SK-N-SH treated with all-trans-retinoic acid at 6 μM for 48 hours (cell line): ENCODE results near the gene NLRP13.

Experiments used
- ATAC-seq: fragments of 200-7000 bp; cut with Tn5 transposase; 3 replicates; pipeline ENCODE4 v1.9.1; 2020; ENCODE audit warnings: mild to moderate bottlenecking, moderate library complexity
- ARNTL ChIP-seq: fragments of 450-650 bp; formaldehyde crosslinking; IDR thresholded peaks from 2 replicates; pipeline ENCODE4 v1.5.0; 2020; ENCODE audit warnings: low read depth, mild to moderate bottlenecking, moderate library complexity, borderline replicate concordance
- BACH2 ChIP-seq: fragments of 250-450 bp; sonication (Bioruptor Pico); IDR thresholded peaks from 2 replicates; pipeline ENCODE4 v1.9.0; 2021; ENCODE audit warnings: mild to moderate bottlenecking, borderline replicate concordance
- CSDC2 ChIP-seq: fragments of 250-450 bp; sonication (Bioruptor Pico); IDR thresholded peaks from 2 replicates; pipeline ENCODE4 v1.5.0; 2020; ENCODE audit warnings: mild to moderate bottlenecking, moderate library complexity
- GLIS3 ChIP-seq: fragments of 250-450 bp; sonication (Bioruptor Pico); IDR thresholded peaks from 2 replicates; pipeline ENCODE4 v1.5.0; 2020; ENCODE audit warnings: mild to moderate bottlenecking, moderate library complexity
- ISL1 ChIP-seq: fragments of 250-450 bp; sonication (Bioruptor Pico); IDR thresholded peaks from 2 replicates; pipeline ENCODE4 v2.1.2; 2022; ENCODE audit warnings: mild to moderate bottlenecking, moderate library complexity
- OSR1 ChIP-seq: fragments of 250-450 bp; sonication (Bioruptor Pico); IDR thresholded peaks from 2 replicates; pipeline ENCODE4 v1.8.0; 2022; ENCODE audit warnings: moderate library complexity, mild to moderate bottlenecking, inconsistent platforms
- POU6F1 ChIP-seq: fragments of 250-450 bp; sonication (Bioruptor Pico); IDR thresholded peaks from 2 replicates; pipeline ENCODE4 v1.8.0; 2021; ENCODE audit warnings: low read depth, mild to moderate bottlenecking, moderate library complexity, borderline replicate concordance
- PPARA ChIP-seq: fragments of 250-450 bp; sonication (Bioruptor Pico); IDR thresholded peaks from 2 replicates; pipeline ENCODE4 v1.5.0; 2020; ENCODE audit warnings: mild to moderate bottlenecking, borderline replicate concordance
- RARB ChIP-seq: fragments of 250-450 bp; sonication (Bioruptor Pico); IDR thresholded peaks from 2 replicates; pipeline ENCODE4 v1.8.0; 2021; ENCODE audit warnings: mild to moderate bottlenecking, moderate library complexity
- SNAI2 ChIP-seq: fragments of 250-450 bp; sonication (Bioruptor Pico); IDR thresholded peaks from 2 replicates; pipeline ENCODE4 v1.5.0; 2020; ENCODE audit warnings: mild to moderate bottlenecking, moderate library complexity
- TCF4 ChIP-seq: fragments of 250-450 bp; sonication (Bioruptor Pico); IDR thresholded peaks from 2 replicates; pipeline ENCODE4 v1.8.0; 2021; ENCODE audit warnings: mild to moderate bottlenecking, moderate library complexity, borderline replicate concordance
- TOX ChIP-seq: fragments of 250-450 bp; sonication (Bioruptor Pico); IDR thresholded peaks from 2 replicates; pipeline ENCODE4 v1.8.0; 2021; ENCODE audit warnings: mild to moderate bottlenecking, moderate library complexity, borderline replicate concordance
- TSHZ2 ChIP-seq: fragments of 250-450 bp; sonication (Bioruptor Pico); IDR thresholded peaks from 2 replicates; pipeline ENCODE4 v1.5.0; 2020; ENCODE audit warnings: mild to moderate bottlenecking, moderate library complexity
- ZC3H10 ChIP-seq: fragments of 250-450 bp; sonication (Bioruptor Pico); IDR thresholded peaks from 2 replicates; pipeline ENCODE4 v1.5.1; 2021; ENCODE audit warnings: mild to moderate bottlenecking, moderate library complexity
- ZFP3 ChIP-seq: fragments of 250-450 bp; sonication (Bioruptor Pico); IDR thresholded peaks from 2 replicates; pipeline ENCODE4 v1.5.0; 2020; ENCODE audit warnings: mild to moderate bottlenecking, moderate library complexity
- ZFP30 ChIP-seq: fragments of 450-650 bp; formaldehyde crosslinking; IDR thresholded peaks from 2 replicates; pipeline ENCODE4 v1.5.0; 2022; ENCODE audit warnings: mild to moderate bottlenecking, moderate library complexity
- ZNF565 ChIP-seq: fragments of 450-650 bp; formaldehyde crosslinking; conservative IDR thresholded peaks from 2 replicates; pipeline ENCODE4 v1.5.0; 2020; ENCODE audit warnings: low read depth, mild to moderate bottlenecking, moderate library complexity
- ZNF70 ChIP-seq: fragments of 450-650 bp; formaldehyde crosslinking; IDR thresholded peaks from 2 replicates; pipeline ENCODE4 v1.5.0; 2020; ENCODE audit warnings: mild to moderate bottlenecking, moderate library complexity
- ZNF8 ChIP-seq: fragments of 450-650 bp; formaldehyde crosslinking; IDR thresholded peaks from 2 replicates; pipeline ENCODE4 v1.5.0; 2020; ENCODE audit warnings: mild to moderate bottlenecking, moderate library complexity
- TF ChIP-seq, protein P1 (sequence below): fragments of 250-450 bp; sonication (Bioruptor Pico); IDR thresholded peaks from 2 replicates; pipeline ENCODE4 v1.5.1; 2020; ENCODE audit warnings: low read depth, mild to moderate bottlenecking, moderate library complexity
- TF ChIP-seq, protein P2 (sequence below): fragments of 250-450 bp; sonication (Bioruptor Pico); IDR thresholded peaks from 2 replicates; pipeline ENCODE4 v1.8.0; 2020; ENCODE audit warnings: mild to moderate bottlenecking, moderate library complexity, borderline replicate concordance
- TF ChIP-seq, protein P3 (sequence below): fragments of 250-450 bp; sonication (Bioruptor Pico); IDR thresholded peaks from 2 replicates; pipeline ENCODE4 v1.5.1; 2021; ENCODE audit warnings: mild to moderate bottlenecking, moderate library complexity

NLRP13 gene

GRCh38 chr19:55912916-55913315, 19.2 kb downstream of the NLRP13 start (continued):
- TF ChIP-seq TSHZ2 (CRISPR knock-in tag) (no peak), GLIS3 (CRISPR knock-in tag) (no peak)
- TF ChIP-seq, protein P1, sequence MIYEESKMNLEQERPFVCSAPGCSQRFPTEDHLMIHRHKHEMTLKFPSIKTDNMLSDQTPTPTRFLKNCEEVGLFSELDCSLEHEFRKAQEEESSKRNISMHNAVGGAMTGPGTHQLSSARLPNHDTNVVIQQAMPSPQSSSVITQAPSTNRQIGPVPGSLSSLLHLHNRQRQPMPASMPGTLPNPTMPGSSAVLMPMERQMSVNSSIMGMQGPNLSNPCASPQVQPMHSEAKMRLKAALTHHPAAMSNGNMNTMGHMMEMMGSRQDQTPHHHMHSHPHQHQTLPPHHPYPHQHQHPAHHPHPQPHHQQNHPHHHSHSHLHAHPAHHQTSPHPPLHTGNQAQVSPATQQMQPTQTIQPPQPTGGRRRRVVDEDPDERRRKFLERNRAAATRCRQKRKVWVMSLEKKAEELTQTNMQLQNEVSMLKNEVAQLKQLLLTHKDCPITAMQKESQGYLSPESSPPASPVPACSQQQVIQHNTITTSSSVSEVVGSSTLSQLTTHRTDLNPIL, result no peak

DNA sequence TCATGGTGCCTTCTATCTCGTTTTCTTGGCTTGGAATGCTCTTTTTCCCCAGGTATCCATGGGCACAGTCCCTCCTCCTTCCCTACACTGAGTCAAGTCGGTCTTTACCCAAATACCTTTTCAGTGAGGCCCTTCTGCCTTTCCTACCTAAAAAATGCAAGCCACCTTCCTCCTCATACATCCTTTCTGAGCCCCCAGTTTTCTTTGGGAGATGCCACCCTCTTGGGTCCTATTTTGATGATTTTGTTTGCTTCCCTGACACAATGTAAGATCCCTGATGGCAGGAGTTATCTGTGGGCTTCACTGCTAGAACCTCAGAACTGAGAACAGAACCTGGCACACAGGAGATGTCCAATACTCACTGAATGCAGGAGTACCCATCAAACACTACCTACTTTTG, 22.3 kb downstream of the NLRP13 start:
- TF ChIP-seq POU6F1, result no peak
- TF ChIP-seq ZNF8, result no peak
- TF ChIP-seq, protein P2, sequence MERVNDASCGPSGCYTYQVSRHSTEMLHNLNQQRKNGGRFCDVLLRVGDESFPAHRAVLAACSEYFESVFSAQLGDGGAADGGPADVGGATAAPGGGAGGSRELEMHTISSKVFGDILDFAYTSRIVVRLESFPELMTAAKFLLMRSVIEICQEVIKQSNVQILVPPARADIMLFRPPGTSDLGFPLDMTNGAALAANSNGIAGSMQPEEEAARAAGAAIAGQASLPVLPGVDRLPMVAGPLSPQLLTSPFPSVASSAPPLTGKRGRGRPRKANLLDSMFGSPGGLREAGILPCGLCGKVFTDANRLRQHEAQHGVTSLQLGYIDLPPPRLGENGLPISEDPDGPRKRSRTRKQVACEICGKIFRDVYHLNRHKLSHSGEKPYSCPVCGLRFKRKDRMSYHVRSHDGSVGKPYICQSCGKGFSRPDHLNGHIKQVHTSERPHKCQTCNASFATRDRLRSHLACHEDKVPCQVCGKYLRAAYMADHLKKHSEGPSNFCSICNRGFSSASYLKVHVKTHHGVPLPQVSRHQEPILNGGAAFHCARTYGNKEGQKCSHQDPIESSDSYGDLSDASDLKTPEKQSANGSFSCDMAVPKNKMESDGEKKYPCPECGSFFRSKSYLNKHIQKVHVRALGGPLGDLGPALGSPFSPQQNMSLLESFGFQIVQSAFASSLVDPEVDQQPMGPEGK (CRISPR knock-in tag), result no peak
- TF ChIP-seq ZNF565, result no peak
- TF ChIP-seq, protein P3, sequence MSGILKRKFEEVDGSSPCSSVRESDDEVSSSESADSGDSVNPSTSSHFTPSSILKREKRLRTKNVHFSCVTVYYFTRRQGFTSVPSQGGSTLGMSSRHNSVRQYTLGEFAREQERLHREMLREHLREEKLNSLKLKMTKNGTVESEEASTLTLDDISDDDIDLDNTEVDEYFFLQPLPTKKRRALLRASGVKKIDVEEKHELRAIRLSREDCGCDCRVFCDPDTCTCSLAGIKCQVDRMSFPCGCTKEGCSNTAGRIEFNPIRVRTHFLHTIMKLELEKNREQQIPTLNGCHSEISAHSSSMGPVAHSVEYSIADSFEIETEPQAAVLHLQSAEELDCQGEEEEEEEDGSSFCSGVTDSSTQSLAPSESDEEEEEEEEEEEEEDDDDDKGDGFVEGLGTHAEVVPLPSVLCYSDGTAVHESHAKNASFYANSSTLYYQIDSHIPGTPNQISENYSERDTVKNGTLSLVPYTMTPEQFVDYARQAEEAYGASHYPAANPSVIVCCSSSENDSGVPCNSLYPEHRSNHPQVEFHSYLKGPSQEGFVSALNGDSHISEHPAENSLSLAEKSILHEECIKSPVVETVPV (CRISPR knock-in tag), result no peak
- no peak for TF ChIP-seq OSR1
- TF ChIP-seq CSDC2 (CRISPR knock-in tag), result no peak
- no peak for TF ChIP-seq ZFP30 (CRISPR knock-in tag)
- TF ChIP-seq ISL1 (CRISPR knock-in tag), result no peak
- TF ChIP-seq BACH2, result no peak
- TF ChIP-seq TOX (CRISPR knock-in tag), result no peak
- TF ChIP-seq, all 23 proteins: peak for 0
- no peak for ATAC-seq

- no peak for ATAC-seq
- TF ChIP-seq PPARA (CRISPR knock-in tag) (no peak), RARB (CRISPR knock-in tag) (no peak), ZNF565 (no peak), ZC3H10 (CRISPR knock-in tag) (no peak), TCF4 (no peak), POU6F1 (no peak), ZFP30 (CRISPR knock-in tag) (no peak), ZNF8 (no peak), GLIS3 (CRISPR knock-in tag) (no peak), ARNTL (no peak), ISL1 (CRISPR knock-in tag) (no peak), SNAI2 (CRISPR knock-in tag) (no peak), ZFP3 (CRISPR knock-in tag) (no peak), TOX (CRISPR knock-in tag) (no peak), BACH2 (no peak), TSHZ2 (CRISPR knock-in tag) (no peak), ZNF70 (no peak)
- TF ChIP-seq, all 23 proteins: peak for 0
Measured at GRCh38 chr19:55907746-55908145, 24.4 kb downstream of the NLRP13 start.
